ENCODE measurements around the gene PRKN.

PRKN gene

DNA sequence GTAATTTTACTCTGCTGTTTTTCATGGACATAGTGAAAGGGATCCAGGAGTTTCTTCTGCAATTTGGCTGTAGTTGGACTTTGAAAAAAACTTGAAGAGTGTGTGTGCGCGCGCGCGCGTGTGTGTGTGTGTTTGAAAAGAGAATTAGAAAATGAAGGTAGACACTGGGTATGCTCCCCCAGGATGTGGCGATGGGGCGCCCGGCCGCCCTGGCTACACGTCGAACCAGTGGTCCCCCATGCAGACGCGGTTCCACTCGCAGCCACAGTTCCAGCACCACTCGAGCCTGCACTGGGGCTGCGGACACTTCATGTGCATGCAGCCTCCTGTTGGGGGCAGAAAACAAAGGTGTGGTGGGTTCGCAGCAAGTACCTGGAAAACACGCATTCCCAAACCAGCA lies 1377.7 kb downstream of the PRKN start:
- no peaks in the 10 kb centered on the region for H3K36me3 ChIP-seq (ENCODE audit: insufficient read depth, low read length)
- no peaks in the 10 kb centered on the region for H3K27me3 ChIP-seq (ENCODE audit: insufficient read depth, low read length)
- H3K4me2 ChIP-seq (ENCODE audit: low read length): no peak overlapping the region
- no peaks in the 10 kb centered on the region for H3K4me1 ChIP-seq (ENCODE audit: insufficient read depth, low read length, severe bottlenecking)
- no peaks in the 10 kb centered on the region for H3K9me2 ChIP-seq (ENCODE audit: low read depth, low read length)
- H3K9ac ChIP-seq (ENCODE audit: low read length): no peak overlapping the region
- no peaks in the 10 kb centered on the region for H3K79me2 ChIP-seq (ENCODE audit: insufficient read depth, low read length)
- no peaks in the 10 kb centered on the region for H3F3A ChIP-seq (ENCODE audit: insufficient read depth, low read length)
- TF ChIP-seq, protein P1, sequence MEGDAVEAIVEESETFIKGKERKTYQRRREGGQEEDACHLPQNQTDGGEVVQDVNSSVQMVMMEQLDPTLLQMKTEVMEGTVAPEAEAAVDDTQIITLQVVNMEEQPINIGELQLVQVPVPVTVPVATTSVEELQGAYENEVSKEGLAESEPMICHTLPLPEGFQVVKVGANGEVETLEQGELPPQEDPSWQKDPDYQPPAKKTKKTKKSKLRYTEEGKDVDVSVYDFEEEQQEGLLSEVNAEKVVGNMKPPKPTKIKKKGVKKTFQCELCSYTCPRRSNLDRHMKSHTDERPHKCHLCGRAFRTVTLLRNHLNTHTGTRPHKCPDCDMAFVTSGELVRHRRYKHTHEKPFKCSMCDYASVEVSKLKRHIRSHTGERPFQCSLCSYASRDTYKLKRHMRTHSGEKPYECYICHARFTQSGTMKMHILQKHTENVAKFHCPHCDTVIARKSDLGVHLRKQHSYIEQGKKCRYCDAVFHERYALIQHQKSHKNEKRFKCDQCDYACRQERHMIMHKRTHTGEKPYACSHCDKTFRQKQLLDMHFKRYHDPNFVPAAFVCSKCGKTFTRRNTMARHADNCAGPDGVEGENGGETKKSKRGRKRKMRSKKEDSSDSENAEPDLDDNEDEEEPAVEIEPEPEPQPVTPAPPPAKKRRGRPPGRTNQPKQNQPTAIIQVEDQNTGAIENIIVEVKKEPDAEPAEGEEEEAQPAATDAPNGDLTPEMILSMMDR (IDR thresholded peaks at IDR 0.05; ENCODE audit: low read length): no peak
- TF ChIP-seq EZH2 (IDR thresholded peaks at IDR 0.05; ENCODE audit: borderline replicate concordance, low read length): no peak
- H3K27ac ChIP-seq (ENCODE audit: low read depth, low read length, poor library complexity, severe bottlenecking): no peak overlapping the region
- no peak overlapping the region for H3K4me3 ChIP-seq (ENCODE audit: low read depth, low read length, poor library complexity, severe bottlenecking)
- no peaks in the 10 kb centered on the region for H3K9me3 ChIP-seq (ENCODE audit: low read length)
- H2AFZ ChIP-seq (ENCODE audit: low read length): no peak overlapping the region
- no peaks in the 10 kb centered on the region for H4K20me1 ChIP-seq (ENCODE audit: insufficient read depth, low read length)

DNA sequence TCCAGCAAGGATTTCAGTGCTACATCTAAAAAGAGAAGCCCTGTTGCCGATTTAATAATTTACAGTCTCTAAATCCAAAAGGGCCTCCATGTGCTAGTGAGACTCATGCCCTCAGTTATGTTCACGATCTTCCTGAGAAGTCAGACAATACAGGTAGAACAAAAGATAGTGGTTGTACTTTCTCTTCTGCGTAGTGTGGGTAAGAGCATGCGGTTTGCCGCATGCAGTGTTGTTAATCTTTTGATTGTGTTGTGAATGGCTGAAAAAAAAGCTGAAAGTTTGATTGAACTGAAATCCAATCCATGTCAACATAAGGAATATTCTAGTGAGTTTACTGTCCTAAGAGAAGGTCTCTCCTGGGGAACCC lies 1379.0 kb downstream of the PRKN start:
- Histone ChIP-seq H3K9me3 (ENCODE audit: low read length) (no peaks in the 10 kb centered on the region), H3K9ac (ENCODE audit: low read length) (no peak overlapping the region), H3K36me3 (ENCODE audit: insufficient read depth, low read length) (no peaks in the 10 kb centered on the region), H2AFZ (ENCODE audit: low read length) (no peak overlapping the region), H3K4me3 (ENCODE audit: low read depth, low read length, poor library complexity, severe bottlenecking) (no peak overlapping the region), H3K9me2 (ENCODE audit: low read depth, low read length) (no peaks in the 10 kb centered on the region), H3K4me1 (ENCODE audit: insufficient read depth, low read length, severe bottlenecking) (no peaks in the 10 kb centered on the region), H3F3A (ENCODE audit: insufficient read depth, low read length) (no peaks in the 10 kb centered on the region), H4K20me1 (ENCODE audit: insufficient read depth, low read length) (no peaks in the 10 kb centered on the region), H3K27me3 (ENCODE audit: insufficient read depth, low read length) (no peaks in the 10 kb centered on the region), H3K4me2 (ENCODE audit: low read length) (no peak overlapping the region), H3K27ac (ENCODE audit: low read depth, low read length, poor library complexity, severe bottlenecking) (no peak overlapping the region), H3K79me2 (ENCODE audit: insufficient read depth, low read length) (no peaks in the 10 kb centered on the region)
- TF ChIP-seq EZH2 (IDR thresholded peaks at IDR 0.05; ENCODE audit: borderline replicate concordance, low read length): no peak
- TF ChIP-seq, protein P1 (IDR thresholded peaks at IDR 0.05; ENCODE audit: low read length): no peak

DNA sequence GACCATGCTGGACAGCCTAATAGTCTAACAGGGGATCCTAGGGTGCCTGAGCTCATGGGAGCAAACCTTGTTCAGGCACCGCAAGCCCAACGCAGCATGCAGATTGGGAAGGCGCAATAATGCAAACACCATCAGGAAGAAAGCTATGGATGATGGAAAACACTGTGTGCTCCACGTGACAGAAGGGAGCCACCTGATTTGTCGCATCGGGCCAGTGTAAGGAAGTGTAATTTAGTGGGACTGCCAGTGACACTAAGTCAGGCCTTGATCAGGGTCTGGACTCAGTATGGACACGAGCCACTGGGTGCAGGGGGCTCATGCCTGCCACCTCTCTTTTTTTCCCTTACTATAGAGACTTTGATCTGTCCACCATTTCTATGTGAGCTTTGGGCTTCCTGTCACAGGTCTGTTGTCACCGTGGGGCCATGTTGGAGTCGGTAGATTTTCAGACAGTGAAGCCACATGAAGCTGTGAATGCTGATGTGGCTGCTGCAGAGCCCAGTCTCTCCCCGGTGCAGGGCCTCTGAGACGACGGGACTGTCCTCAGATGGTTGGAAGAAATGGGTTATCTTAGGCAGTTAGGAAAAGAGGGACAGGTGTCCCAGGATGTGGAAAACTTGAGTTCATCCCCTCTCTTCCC lies 1379.5 kb downstream of the PRKN start:
- Histone ChIP-seq H3K79me2 (ENCODE audit: insufficient read depth, low read length) (no peaks in the 10 kb centered on the region), H3K36me3 (ENCODE audit: insufficient read depth, low read length) (no peaks in the 10 kb centered on the region), H4K20me1 (ENCODE audit: insufficient read depth, low read length) (no peaks in the 10 kb centered on the region), H3F3A (ENCODE audit: insufficient read depth, low read length) (no peaks in the 10 kb centered on the region), H3K27me3 (ENCODE audit: insufficient read depth, low read length) (no peaks in the 10 kb centered on the region), H3K4me3 (ENCODE audit: low read depth, low read length, poor library complexity, severe bottlenecking) (no peak overlapping the region), H3K4me2 (ENCODE audit: low read length) (no peak overlapping the region), H3K9me2 (ENCODE audit: low read depth, low read length) (no peaks in the 10 kb centered on the region), H3K27ac (ENCODE audit: low read depth, low read length, poor library complexity, severe bottlenecking) (no peak overlapping the region), H2AFZ (ENCODE audit: low read length) (no peak overlapping the region), H3K9me3 (ENCODE audit: low read length) (no peaks in the 10 kb centered on the region), H3K4me1 (ENCODE audit: insufficient read depth, low read length, severe bottlenecking) (no peaks in the 10 kb centered on the region), H3K9ac (ENCODE audit: low read length) (no peak overlapping the region)
- TF ChIP-seq, protein P1 (IDR thresholded peaks at IDR 0.05; ENCODE audit: low read length): no peak
- TF ChIP-seq EZH2 (IDR thresholded peaks at IDR 0.05; ENCODE audit: borderline replicate concordance, low read length): no peak

Data from OCI-LY1 (cell line).